Subcutaneous abdominal adipose tissue (tissue), 5 donors: ENCODE measurements around the gene FOSB.
"Not testable (repeated sequence)": the region's sequence is repeated elsewhere in the genome, so short reads cannot be mapped to it uniquely, and the experiment has no call there.

Experiments
- H3K27ac ChIP-seq: one replicate; pipeline ENCODE4 v1.7.0; 2013; ENCODE audit warnings: low read depth, mild to moderate bottlenecking, inconsistent platforms, low read length, moderate library complexity
- H3K27me3 ChIP-seq, 5 donors: one replicate each; pipeline ENCODE4 v1.7.0; 2013; ENCODE audit warnings: low read length in 5 of 5, inconsistent platforms in 1 of 5; ENCODE audit not compliant: control insufficient read depth in 5 of 5, insufficient read depth in 4 of 5
- H3K36me3 ChIP-seq, 5 donors: one replicate each; pipeline ENCODE4 v1.7.0; 2013; ENCODE audit warnings: low read length in 5 of 5; ENCODE audit not compliant: control insufficient read depth in 5 of 5, insufficient read depth in 5 of 5
- H3K4me1 ChIP-seq, 5 donors: one replicate each; pipeline ENCODE4 v1.7.0; 2013; ENCODE audit warnings: low read length in 5 of 5, mild to moderate bottlenecking in 3 of 5, moderate library complexity in 1 of 5; ENCODE audit not compliant: control insufficient read depth in 5 of 5, insufficient read depth in 5 of 5
- H3K4me3 ChIP-seq, 5 donors: one replicate each; pipeline ENCODE4 v1.7.0; 2013; ENCODE audit warnings: low read length in 5 of 5, low read depth in 1 of 5
- H3K9ac ChIP-seq, 5 donors: one replicate each; pipeline ENCODE4 v1.7.0; 2013; ENCODE audit warnings: low read length in 5 of 5, mild to moderate bottlenecking in 4 of 5, moderate library complexity in 3 of 5
- H3K9me3 ChIP-seq, 5 donors: one replicate each; pipeline ENCODE4 v1.7.0; 2013; ENCODE audit warnings: low read length in 5 of 5; ENCODE audit not compliant: control insufficient read depth in 5 of 5
- donor health status: healthy.
- donor health status: healthy.
- donor health status: healthy.
- donor health status: healthy.
- donor health status: healthy.

FOSB gene

GRCh38 chr19:45424191-45425058 is 43.4 kb upstream of the FOSB start:
- Histone ChIP-seq H3K27me3 (no peaks in the 10 kb centered on the region), H3K36me3 (peaks cover 0 to 20% (median 14%) of the 10 kb centered on the region in 5 donors), H3K4me1 (peaks cover 7 to 56% (median 34%) of the 10 kb centered on the region in 5 donors), H3K27ac (peak overlapping the region; percentile 94), H3K9me3 (no peaks in the 10 kb centered on the region), H3K9ac (peak overlapping the region; percentile 69 to 89 (median 74)), H3K4me3 (peak overlapping the region; percentile 73 to 81 (median 78))

GRCh38 chr19:45428384-45429231 is 39.2 kb upstream of the FOSB start:
- no peaks in the 10 kb centered on the region for H3K36me3 ChIP-seq
- peak overlapping the region; percentile 55 to 67 (median 62) for H3K4me3 ChIP-seq
- H3K4me1 ChIP-seq = peaks cover 6 to 35% (median 22%) of the 10 kb centered on the region in 5 donors
- peak overlapping the region in 4 of 5 donors; percentile 64 to 68 (median 65) for H3K9ac ChIP-seq
- no peak overlapping the region for H3K27ac ChIP-seq
- no peaks in the 10 kb centered on the region for H3K27me3 ChIP-seq
- no peaks in the 10 kb centered on the region for H3K9me3 ChIP-seq

DNA sequence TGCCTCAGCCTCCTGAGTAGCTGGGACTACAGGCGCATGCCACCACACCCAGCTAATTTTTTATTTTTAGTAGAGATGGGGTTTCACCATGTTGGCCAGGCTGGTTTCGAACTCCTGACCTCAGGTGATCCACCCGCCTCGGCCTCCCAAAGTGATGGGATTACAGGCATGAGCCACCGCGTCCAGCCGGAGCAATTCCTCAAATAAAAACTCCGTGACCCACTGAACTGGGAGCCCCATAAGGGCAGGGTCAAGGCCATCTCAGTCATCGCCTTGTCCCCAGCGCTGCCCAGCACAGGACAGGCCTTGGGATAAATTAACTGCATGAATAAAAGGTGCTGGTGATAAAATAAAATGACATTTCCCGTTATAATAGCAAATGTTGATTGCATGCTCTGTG is 37.9 kb upstream of the FOSB start:
- H3K9me3 ChIP-seq, H3K27ac ChIP-seq, H3K27me3 ChIP-seq, H3K9ac ChIP-seq, H3K36me3 ChIP-seq, H3K4me3 ChIP-seq: not testable (repeated sequence)
- peaks cover 0 to 22% (median 9%) of the 10 kb centered on the region in 5 donors for H3K4me1 ChIP-seq

GRCh38 chr19:45431008-45431407 is 36.8 kb upstream of the FOSB start:
- not testable (repeated sequence) for H3K27me3 ChIP-seq, H3K9me3 ChIP-seq, H3K4me3 ChIP-seq, H3K9ac ChIP-seq, H3K27ac ChIP-seq, H3K36me3 ChIP-seq
- H3K4me1 ChIP-seq = peaks cover 0 to 15% (median 7%) of the 10 kb centered on the region in 5 donors

- H3K36me3 ChIP-seq, H3K9ac ChIP-seq, H3K4me1 ChIP-seq, H3K27ac ChIP-seq, H3K27me3 ChIP-seq, H3K4me3 ChIP-seq, H3K9me3 ChIP-seq: not testable (repeated sequence)
Observed at GRCh38 chr19:45432543-45432942, 35.3 kb upstream of the FOSB start.

DNA sequence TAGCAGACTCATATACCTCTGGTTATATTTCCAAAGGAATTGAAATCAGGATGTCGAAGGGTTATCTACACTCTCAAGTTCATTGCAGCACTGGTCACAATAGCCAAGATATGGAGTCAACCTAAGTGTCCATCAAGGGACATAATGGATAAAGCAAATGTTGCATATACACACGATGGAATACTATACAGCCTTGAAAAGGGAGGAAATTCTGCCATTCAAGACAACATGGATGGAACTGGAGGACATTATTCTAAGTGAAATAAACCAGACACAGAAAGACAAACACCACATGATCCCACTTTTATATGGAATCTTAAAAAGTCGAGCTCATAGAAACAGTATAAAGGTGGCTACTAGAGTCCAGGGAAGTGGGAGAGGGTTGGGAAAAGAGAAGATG is 30.5 kb upstream of the FOSB start:
- H3K36me3 ChIP-seq = no peaks in the 10 kb centered on the region
- H3K9me3 ChIP-seq = no peaks in the 10 kb centered on the region
- peaks cover 0 to 9% (median 8%) of the 10 kb centered on the region in 5 donors for H3K4me1 ChIP-seq
- no peak overlapping the region for H3K4me3 ChIP-seq
- no peak overlapping the region for H3K27ac ChIP-seq
- H3K9ac ChIP-seq = no peak overlapping the region
- H3K27me3 ChIP-seq = no peaks in the 10 kb centered on the region

- H3K4me1 ChIP-seq = peaks cover 0 to 24% (median 21%) of the 10 kb centered on the region in 5 donors
- no peaks in the 10 kb centered on the region for H3K9me3 ChIP-seq
- H3K9ac ChIP-seq = peak overlapping the region in 3 of 5 donors; percentile 70 to 76 (median 73)
- H3K27ac ChIP-seq = peak overlapping the region; percentile 84
- no peaks in the 10 kb centered on the region for H3K27me3 ChIP-seq
- no peaks in the 10 kb centered on the region for H3K36me3 ChIP-seq
- H3K4me3 ChIP-seq = peak overlapping the region in 3 of 5 donors; percentile 55 to 67 (median 64)
Observed at GRCh38 chr19:45439190-45439568, 28.6 kb upstream of the FOSB start.

DNA sequence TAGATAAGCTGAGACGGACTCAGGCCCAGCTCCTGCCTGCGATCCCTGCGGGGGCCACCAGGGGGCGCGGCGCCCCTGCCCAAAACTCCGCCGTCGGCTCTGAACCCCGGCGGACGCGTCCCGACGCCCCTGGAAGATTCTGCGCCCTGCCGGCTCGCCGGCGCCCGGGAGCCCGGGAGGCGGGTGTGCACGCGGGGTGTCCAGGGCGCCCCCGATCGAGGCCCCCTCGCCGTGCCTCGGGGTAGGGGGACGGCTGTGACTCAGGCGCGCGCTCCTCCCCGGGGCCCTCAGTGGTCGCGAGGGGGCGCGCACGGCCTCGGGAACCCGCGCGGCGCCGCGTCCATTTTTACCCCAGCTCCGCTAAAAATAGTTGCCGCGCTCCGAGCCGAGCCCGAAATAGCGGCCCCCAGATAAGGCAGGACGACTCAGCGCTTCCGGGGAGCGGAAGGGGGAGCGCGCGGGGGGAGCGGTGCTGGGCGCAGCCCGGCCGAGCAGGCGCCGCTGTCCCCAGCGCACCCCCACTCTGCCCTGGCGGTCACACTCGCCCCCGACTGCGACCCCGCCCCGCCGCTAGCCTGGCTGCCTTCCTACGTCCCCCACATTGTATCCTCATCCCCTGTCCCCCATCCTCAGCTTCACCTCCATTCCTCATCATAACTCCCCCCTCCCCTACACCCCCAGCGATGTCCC is 28.1 kb upstream of the FOSB start:
- H3K36me3 ChIP-seq = no peaks in the 10 kb centered on the region
- H3K27ac ChIP-seq = peak overlapping the region; percentile 84
- no peaks in the 10 kb centered on the region for H3K9me3 ChIP-seq
- peak overlapping the region; percentile 55 to 67 (median 59) for H3K4me3 ChIP-seq
- H3K27me3 ChIP-seq = no peaks in the 10 kb centered on the region
- peaks cover 4 to 28% (median 26%) of the 10 kb centered on the region in 5 donors for H3K4me1 ChIP-seq
- H3K9ac ChIP-seq = peak overlapping the region in 3 of 5 donors; percentile 70 to 76 (median 73)

DNA sequence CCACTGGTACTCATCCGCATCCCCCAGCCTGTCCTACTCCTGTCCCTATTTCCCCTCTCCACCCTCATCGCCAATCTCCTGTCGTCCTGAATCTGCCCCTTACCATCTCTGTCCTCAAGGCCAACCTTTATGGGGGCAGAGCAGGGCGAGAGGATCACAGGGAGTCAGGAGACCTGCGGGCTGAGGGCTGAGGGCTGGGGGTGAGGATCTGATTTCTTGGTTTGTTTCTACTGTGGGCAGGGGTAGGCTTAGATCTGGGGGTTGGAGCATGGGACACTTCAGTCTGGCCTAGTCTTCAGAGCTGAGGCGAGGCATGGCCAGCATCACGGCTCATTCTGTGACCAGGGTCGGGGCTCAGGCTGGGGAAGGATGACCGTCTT is 27.5 kb upstream of the FOSB start:
- Histone ChIP-seq H3K27ac (peak overlapping the region; percentile 84), H3K9ac (peak overlapping the region in 2 of 5 donors; percentile 73 to 76), H3K4me3 (peak overlapping the region; percentile 55 to 67 (median 59))

More for the DNA sequence above, 27.5 kb upstream of the FOSB start:
- Histone ChIP-seq H3K4me1 (peaks cover 4 to 33% (median 30%) of the 10 kb centered on the region in 5 donors), H3K36me3 (no peaks in the 10 kb centered on the region), H3K9me3 (no peaks in the 10 kb centered on the region), H3K27me3 (no peaks in the 10 kb centered on the region)
